IMR-90 (cell line): ENCODE measurements around the gene ANO4. TPM values are rescaled to one million over a fixed set of nuclear protein-coding genes. Genes with fewer than 3 reads are reported as not detected.

ENCODE experiments used
- ATAC-seq: fragments of 200-7000 bp; cut with Tn5 transposase; 2 replicates; pipeline ENCODE4 v1.9.1; 2020; ENCODE audit warnings: low read depth, mild to moderate bottlenecking, moderate library complexity
- BruUV-seq: library from RNA; stranded (reverse); fragments of 400-500 nt; replicated peaks from 2 replicates; lab custom pipeline; 2021; lab: Mats Ljungman, UMichigan
- CTCF ChIA-PET: fragments of 300-600 bp; formaldehyde crosslinking; extraction: SDS; loops from one replicate; lab custom pipeline; 2021; ENCODE audit warnings: antibody characterized with exemption; lab: Yijun Ruan, JAX
- POLR2A ChIA-PET: fragments of 300-600 bp; sonication (Branson Sonifier 250); formaldehyde crosslinking; loops from one replicate; lab custom pipeline; 2022; ENCODE audit warnings: antibody characterized with exemption; ENCODE audit not compliant: unreplicated experiment; lab: Charles Lee
- DNase-seq: peaks from one replicate; pipeline ENCODE4 v3.0.0; 2013
- H2AFZ ChIP-seq: replicated peaks from 2 replicates; pipeline ENCODE3; 2013; ENCODE audit warnings: low read length, mild to moderate bottlenecking; ENCODE audit not compliant: poor library complexity
- H2AK5ac ChIP-seq: 2 replicates; pipeline ENCODE4 v1.6.1; 2013; ENCODE audit warnings: low read depth, low read length, inconsistent platforms
- H2AK9ac ChIP-seq: replicated peaks from 2 replicates; pipeline ENCODE3; 2013; ENCODE audit warnings: mild to moderate bottlenecking, low read depth, low read length, moderate library complexity; ENCODE audit not compliant: poor library complexity
- H2BK120ac ChIP-seq: 2 replicates; pipeline ENCODE4 v1.6.1; 2013; ENCODE audit warnings: low read depth, low read length, inconsistent platforms
- H2BK15ac ChIP-seq: 3 replicates; pipeline ENCODE4 v1.6.1; 2013; ENCODE audit warnings: low read depth, low read length, inconsistent platforms
- H2BK20ac ChIP-seq: 2 replicates; pipeline ENCODE4 v1.6.1; 2013; ENCODE audit warnings: low read depth, mild to moderate bottlenecking, inconsistent platforms, low read length, moderate library complexity
- H2BK5ac ChIP-seq: 2 replicates; pipeline ENCODE4 v1.6.1; 2013; ENCODE audit warnings: mild to moderate bottlenecking, low read depth, low read length, inconsistent platforms; ENCODE audit not compliant: poor library complexity, severe bottlenecking
- H3K14ac ChIP-seq: replicated peaks from 2 replicates; pipeline ENCODE4 v1.6.1; 2013; ENCODE audit warnings: low read depth, low read length, inconsistent platforms
- H3K18ac ChIP-seq: 2 replicates; pipeline ENCODE4 v1.6.1; 2013; ENCODE audit warnings: low read depth, low read length, control low read depth
- H3K23ac ChIP-seq: 2 replicates; pipeline ENCODE4 v1.6.1; 2013; ENCODE audit warnings: low read depth, low read length, inconsistent platforms
- H3K27ac ChIP-seq: 2 replicates; pipeline ENCODE4 v1.5.1; 2013; ENCODE audit warnings: mild to moderate bottlenecking, control low read depth, low read length; ENCODE audit not compliant: insufficient read depth
- H3K27me3 ChIP-seq: 2 replicates; pipeline ENCODE4 v1.6.1; 2013; ENCODE audit warnings: low read length; ENCODE audit not compliant: control insufficient read depth, insufficient read depth
- H3K36me3 ChIP-seq: 2 replicates; pipeline ENCODE4 v1.6.1; 2013; ENCODE audit warnings: low read length, mixed read lengths; ENCODE audit not compliant: control insufficient read depth, insufficient read depth
- H3K4ac ChIP-seq: 2 replicates; pipeline ENCODE4 v1.6.1; 2013; ENCODE audit warnings: low read depth, low read length, inconsistent platforms
- H3K4me1 ChIP-seq: 2 replicates; pipeline ENCODE4 v1.6.1; 2013; ENCODE audit warnings: low read length, mixed read lengths; ENCODE audit not compliant: control insufficient read depth, insufficient read depth
- H3K4me2 ChIP-seq: 2 replicates; pipeline ENCODE4 v1.6.1; 2013; ENCODE audit warnings: low read depth, mild to moderate bottlenecking, control low read depth, low read length, moderate library complexity
- H3K4me3 ChIP-seq: 2 replicates; pipeline ENCODE4 v1.5.1; 2013; ENCODE audit warnings: low read depth, mild to moderate bottlenecking, control low read depth, low read length, moderate library complexity; ENCODE audit not compliant: insufficient read depth
- H3K56ac ChIP-seq: 2 replicates; pipeline ENCODE4 v1.6.1; 2013; ENCODE audit warnings: low read length, inconsistent platforms; ENCODE audit not compliant: insufficient read depth; ENCODE audit errors: extremely low read depth
- H3K79me1 ChIP-seq, 2 experiments: 2 replicates each; pipeline ENCODE4 v1.6.1; 2013; ENCODE audit warnings: low read length in 2 of 2, inconsistent platforms in 1 of 2, low read depth in 1 of 2
- H3K9ac ChIP-seq: 2 replicates; pipeline ENCODE4 v1.6.1; 2013; ENCODE audit warnings: low read depth, low read length, control low read depth
- H3K9me1 ChIP-seq: 2 replicates; pipeline ENCODE4 v1.6.1; 2013; ENCODE audit warnings: low read length, inconsistent platforms; ENCODE audit not compliant: insufficient read depth
- H3K9me3 ChIP-seq: 2 replicates; pipeline ENCODE4 v1.6.1; 2013; ENCODE audit warnings: low read length; ENCODE audit not compliant: control insufficient read depth, insufficient read depth
- H4K20me1 ChIP-seq: 2 replicates; pipeline ENCODE4 v1.6.1; 2013; ENCODE audit warnings: low read length, inconsistent platforms; ENCODE audit not compliant: insufficient read depth
- H4K5ac ChIP-seq: 2 replicates; pipeline ENCODE4 v1.6.1; 2013; ENCODE audit warnings: mild to moderate bottlenecking, low read depth, low read length, control low read depth
- H4K8ac ChIP-seq, 2 experiments: 2 replicates each; pipeline ENCODE4 v1.6.1; 2013; ENCODE audit warnings: low read depth in 2 of 2, low read length in 2 of 2, control low read depth in 1 of 2, inconsistent platforms in 1 of 2
- H4K91ac ChIP-seq: 2 replicates; pipeline ENCODE4 v1.6.1; 2013; ENCODE audit warnings: low read depth, low read length, inconsistent platforms; ENCODE audit not compliant: insufficient read depth
- CHD1 ChIP-seq: IDR thresholded peaks from 2 replicates; pipeline ENCODE4 v1.6.1; 2012; ENCODE audit warnings: low read depth, low read length, improper control_type of control experiment
- NFE2L2 ChIP-seq: fragments of 150-350 bp; IDR thresholded peaks from 2 replicates; pipeline ENCODE4 v1.6.1; 2016; ENCODE audit warnings: low read depth, mild to moderate bottlenecking, low read length
- RCOR1 ChIP-seq: IDR thresholded peaks from 2 replicates; pipeline ENCODE4 v1.6.1; 2012; ENCODE audit warnings: mild to moderate bottlenecking, low read length, improper control_type of control experiment; ENCODE audit not compliant: insufficient replicate concordance
- WGBS, 2 experiments: methylation state at CpG; one replicate each; pipeline versions ENCODE4 v1.1.5 to v1.1.7; 2013; ENCODE audit warnings: missing lambda C conversion rate in 2 of 2; ENCODE audit not compliant: insufficient read length in 1 of 2; ENCODE audit errors: extremely low coverage in 2 of 2; 5-methylcytosine and 5-hydroxymethylcytosine counted together
- dilution Hi-C: fragments of 300-500 bp; cut with HindIII; formaldehyde crosslinking; loops from one replicate; pipeline ENCODE4 v1.14.3; 2018; ENCODE audit warnings: low sequenced_read_pairs; ENCODE audit not compliant: unreplicated experiment
- in situ Hi-C: fragments of 300-500 bp; cut with MboI; formaldehyde crosslinking; loops from 3 replicates; pipeline ENCODE4 v1.14.3; 2019; ENCODE audit warnings: low sequenced_read_pairs, inconsistent platforms, mixed read lengths
- intact Hi-C: fragments of 100-400 bp; cut with micrococcal nuclease; formaldehyde crosslinking; loops from 2 replicates; pipeline ENCODE4 v1.10.0; 2022
- polyA plus RNA-seq, 3 experiments: library from polyadenylated mRNA; depleted of rRNA; stranded (reverse); fragments of >200 nt; gene quantifications; 2 replicates each; pipeline ENCODE4 v1.2.3, GENCODE V29; 2012; ENCODE audit warnings: low replicate concordance in 1 of 3
- total RNA-seq: library from RNA; depleted of rRNA; stranded (reverse); fragments of >200 nt; gene quantifications from 2 replicates; pipeline ENCODE4 v1.2.3, GENCODE V29; 2012

ANO4 gene
- total and polyA plus RNA-seq, 2 of the 4 experiments (the other 2 are of a cell fraction) = 4.7 to 10.2 TPM

- dilution Hi-C loops = no loop called here
- Histone ChIP-seq H3K27me3 (no peaks in the 10 kb centered on the region), H2BK15ac (no peak overlapping the region), H3K4me1 (no peaks in the 10 kb centered on the region; the same call in 1 of the 2 replicates), H3K9ac (no peak overlapping the region), H2BK20ac (no peak overlapping the region), H2AK5ac (no peak overlapping the region), H3K79me1 (no peaks in the 10 kb centered on the region), H4K20me1 (no peaks in the 10 kb centered on the region), H3K9me3 (no peaks in the 10 kb centered on the region), H3K36me3 (peaks cover 5% of the 10 kb centered on the region), H3K56ac (no peak overlapping the region), H4K8ac (no peak overlapping the region; a peak in 1 of 4 replicates), H4K91ac (no peak overlapping the region), H2BK5ac (no peak overlapping the region), H2AFZ (no peak overlapping the region), H3K4ac (no peak overlapping the region), H2AK9ac (no peak overlapping the region), H3K4me3 (no peak overlapping the region), H3K23ac (no peak overlapping the region), H3K18ac (no peak overlapping the region), H4K5ac (no peak overlapping the region), H3K4me2 (no peak overlapping the region), H3K14ac (no peak overlapping the region), H3K27ac (no peak overlapping the region), H3K9me1 (peaks cover 4% of the 10 kb centered on the region; the same call in 1 of the 2 replicates), H2BK120ac (no peak overlapping the region)
- DNase-seq = peak; percentile 58
- TF ChIP-seq CHD1 = no peak
- TF ChIP-seq RCOR1 = no peak
- TF ChIP-seq NFE2L2 = no peak
- POLR2A ChIA-PET = no interaction called here
- CTCF ChIA-PET = no interaction called here
- no TSS peak for BruUV-seq
- peak; percentile 48 for ATAC-seq
- WGBS, 2 experiments = 80% methylated on average over 1 of the region's 7 CpGs; no CpG with 5 or more reads in 1 of the 2 experiments
- in situ Hi-C loops = no loop called here
- intact Hi-C loops = no loop called here
Measured at GRCh38 chr12:101045486-101046464, 251.2 kb downstream of the ANO4 start.
